GM12891 (cell line): ENCODE results near the gene PPP5C.

Source experiments
- POLR2A ChIP-seq: IDR thresholded peaks from 2 replicates; pipeline ENCODE4 v1.6.1; 2011; ENCODE audit warnings: low read depth, low read length, control low read depth
- TAF1 ChIP-seq: IDR thresholded peaks from 2 replicates; pipeline ENCODE4 v1.6.1; 2011; ENCODE audit warnings: low read depth, low read length, control low read depth

DNA sequence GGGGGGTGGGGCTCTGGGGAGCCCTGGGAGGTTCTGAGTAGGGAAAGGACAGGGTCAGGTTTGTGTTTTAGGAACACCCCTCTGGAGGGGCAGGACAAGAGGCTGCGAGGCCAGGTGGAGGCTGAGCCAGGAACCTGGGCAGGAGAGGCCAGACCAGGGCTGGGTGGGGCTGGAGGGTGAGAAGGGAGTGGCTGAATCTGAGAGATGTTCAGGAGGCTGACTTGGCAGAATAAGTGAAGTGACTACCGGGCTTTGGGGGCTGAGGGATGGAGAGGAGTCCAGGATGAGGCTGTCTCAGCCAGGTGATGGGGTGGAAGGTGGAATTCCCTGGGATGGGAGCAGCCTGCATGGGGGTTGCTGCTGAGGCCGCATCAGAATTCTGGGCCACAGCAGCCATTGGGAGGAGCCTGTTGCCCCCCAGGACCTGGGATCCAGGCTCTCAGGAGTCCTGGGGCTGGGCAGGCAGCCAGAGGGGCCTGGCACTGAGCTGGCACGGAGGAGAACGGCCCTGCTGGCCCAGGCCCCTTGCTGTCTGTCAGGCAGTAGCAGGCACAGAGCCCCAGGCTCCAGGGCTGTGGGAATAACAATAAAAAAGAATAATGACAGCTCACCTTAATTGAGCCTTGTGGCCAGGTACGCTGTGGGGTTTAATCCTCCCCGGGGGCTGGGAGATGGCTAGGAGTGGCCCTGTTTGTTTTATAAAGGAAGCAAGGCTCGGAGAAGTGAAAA is 3.3 kb downstream of the PPP5C start:
- no peak for TF ChIP-seq POLR2A
- TF ChIP-seq TAF1: no peak
